ENCODE data around the gene ADARB1.

Gene ADARB1

GRCh38 chr21:45253180-45253579 is 178.8 kb downstream of the ADARB1 start:
- DNase-seq (ENCODE audit: low read depth in 2 of 2) = no peak

GRCh38 chr21:45253633-45254459 is 179.5 kb downstream of the ADARB1 start:
- no peak for DNase-seq (ENCODE audit: low read depth in 2 of 2)

- no peak for DNase-seq (ENCODE audit: low read depth in 2 of 2)
Measured at GRCh38 chr21:45254460-45254930, 180.1 kb downstream of the ADARB1 start.

GRCh38 chr21:45255381-45256020 is 181.1 kb downstream of the ADARB1 start:
- DNase-seq (ENCODE audit: low read depth in 2 of 2) = no peak

GRCh38 chr21:45256021-45256911 is 181.9 kb downstream of the ADARB1 start:
- DNase-seq (ENCODE audit: low read depth in 2 of 2) = no peak

- DNase-seq (ENCODE audit: low read depth in 2 of 2) = no peak
Measured at GRCh38 chr21:45256912-45257672, 182.7 kb downstream of the ADARB1 start.

- DNase-seq (ENCODE audit: low read depth in 2 of 2) = no peak
Measured at GRCh38 chr21:45257673-45258341, 183.4 kb downstream of the ADARB1 start.

GRCh38 chr21:45258466-45258865 is 184.1 kb downstream of the ADARB1 start:
- no peak for DNase-seq (ENCODE audit: low read depth in 2 of 2)

GRCh38 chr21:45259206-45259840 is 184.9 kb downstream of the ADARB1 start:
- DNase-seq (ENCODE audit: low read depth in 2 of 2) = no peak

GRCh38 chr21:45260191-45260825 is 185.9 kb downstream of the ADARB1 start:
- no peak for DNase-seq (ENCODE audit: low read depth in 2 of 2)

GRCh38 chr21:45261093-45261492 is 186.7 kb downstream of the ADARB1 start:
- no peak for DNase-seq (ENCODE audit: low read depth in 2 of 2)

- no peak for DNase-seq (ENCODE audit: low read depth in 2 of 2)
Measured at GRCh38 chr21:45262041-45262581, 187.7 kb downstream of the ADARB1 start.

GRCh38 chr21:45262616-45263015 is 188.2 kb downstream of the ADARB1 start:
- no peak for DNase-seq (ENCODE audit: low read depth in 2 of 2)

GRCh38 chr21:45263534-45263933 is 189.2 kb downstream of the ADARB1 start:
- DNase-seq (ENCODE audit: low read depth in 2 of 2) = no peak

GRCh38 chr21:45264146-45264911 is 189.9 kb downstream of the ADARB1 start:
- no peak for DNase-seq (ENCODE audit: low read depth in 2 of 2)

GRCh38 chr21:45264912-45265515 is 190.6 kb downstream of the ADARB1 start:
- no peak for DNase-seq (ENCODE audit: low read depth in 2 of 2)

- no peak for DNase-seq (ENCODE audit: low read depth in 2 of 2)
Measured at GRCh38 chr21:45265721-45266517, 191.5 kb downstream of the ADARB1 start.

Data from stimulated activated CD8-positive, alpha-beta memory T cell treated with anti-CD3 and anti-CD28 coated beads, Interleukin-15, amount 100 ng/mL, for 48 hours (primary cell).